ENCODE results near the gene NEO1. TPM values are rescaled to one million over a fixed set of nuclear protein-coding genes. Genes with fewer than 3 reads are reported as not detected.
"Not testable (repeated sequence)": the region's sequence is repeated elsewhere in the genome, so short reads cannot be mapped to it uniquely, and the experiment has no call there.

The NEO1 gene
- total RNA-seq, 2 donors from 2014 or later: 3.6 to 8.0 TPM

GRCh38 chr15:73146419-73146818, 94.2 kb downstream of the NEO1 start:
- Mint-ChIP-seq H3K36me3 (peaks cover 14% of the 10 kb centered on the region), H3K9me3 (peaks cover 2% of the 10 kb centered on the region), H3K4me1 (ENCODE audit: low read depth in 2 of 2) (peaks cover 8 to 25% of the 10 kb centered on the region in 2 donors), H3K4me3 (no peak overlapping the region), H3K27me3 (peaks cover 0 to 11% of the 10 kb centered on the region in 2 donors), H3K27ac (no peak overlapping the region)
- no peak for ATAC-seq
- no peak for DNase-seq (ENCODE audit: low spot score)

GRCh38 chr15:73150831-73151230, 98.6 kb downstream of the NEO1 start:
- Mint-ChIP-seq H3K27me3 (peaks cover 0 to 4% of the 10 kb centered on the region in 2 donors), H3K4me1 (ENCODE audit: low read depth in 2 of 2) (no peaks in the 10 kb centered on the region), H3K36me3 (peaks cover 18% of the 10 kb centered on the region), H3K27ac (no peak overlapping the region), H3K4me3 (no peak overlapping the region), H3K9me3 (peaks cover 9% of the 10 kb centered on the region)
- ATAC-seq (no peak), DNase-seq (ENCODE audit: low spot score) (no peak)

- no peak for DNase-seq (ENCODE audit: low spot score)
- H3K4me1 Mint-ChIP-seq (ENCODE audit: low read depth in 2 of 2): no peaks in the 10 kb centered on the region
- H3K27ac Mint-ChIP-seq: no peak overlapping the region
- no peaks in the 10 kb centered on the region for H3K27me3 Mint-ChIP-seq
- no peak overlapping the region for H3K4me3 Mint-ChIP-seq
- peaks cover 14% of the 10 kb centered on the region for H3K9me3 Mint-ChIP-seq
- peaks cover 29% of the 10 kb centered on the region for H3K36me3 Mint-ChIP-seq
- ATAC-seq: no peak
Measured at GRCh38 chr15:73153024-73153423, 100.8 kb downstream of the NEO1 start.

GRCh38 chr15:73153447-73153846, 101.2 kb downstream of the NEO1 start:
- Mint-ChIP-seq H3K27ac (no peak overlapping the region), H3K9me3 (peaks cover 14% of the 10 kb centered on the region), H3K4me3 (no peak overlapping the region), H3K4me1 (ENCODE audit: low read depth in 2 of 2) (no peaks in the 10 kb centered on the region), H3K27me3 (no peaks in the 10 kb centered on the region), H3K36me3 (peaks cover 29% of the 10 kb centered on the region)
- DNase-seq (ENCODE audit: low spot score) (no peak), ATAC-seq (no peak)

GRCh38 chr15:73156431-73157191, 104.3 kb downstream of the NEO1 start:
- ATAC-seq: no peak
- peaks cover 0 to 4% of the 10 kb centered on the region in 2 donors for H3K27me3 Mint-ChIP-seq

GRCh38 chr15:73161546-73161945, 109.3 kb downstream of the NEO1 start:
- ATAC-seq (no peak), DNase-seq (ENCODE audit: low spot score) (no peak)
- H3K27ac Mint-ChIP-seq: no peak overlapping the region
- H3K27me3 Mint-ChIP-seq: peaks cover 0 to 7% of the 10 kb centered on the region in 2 donors
- peaks cover 7% of the 10 kb centered on the region for H3K9me3 Mint-ChIP-seq
- peaks cover 16% of the 10 kb centered on the region for H3K36me3 Mint-ChIP-seq
- no peak overlapping the region for H3K4me3 Mint-ChIP-seq
- no peaks in the 10 kb centered on the region for H3K4me1 Mint-ChIP-seq (ENCODE audit: low read depth in 2 of 2)

More at GRCh38 chr15:73156431-73157191, 104.3 kb downstream of the NEO1 start:
- peaks cover 29% of the 10 kb centered on the region for H3K36me3 Mint-ChIP-seq
- DNase-seq (ENCODE audit: low spot score): no peak
- H3K4me1 Mint-ChIP-seq (ENCODE audit: low read depth in 2 of 2): no peaks in the 10 kb centered on the region
- peaks cover 14% of the 10 kb centered on the region for H3K9me3 Mint-ChIP-seq
- no peak overlapping the region for H3K27ac Mint-ChIP-seq
- no peak overlapping the region for H3K4me3 Mint-ChIP-seq

GRCh38 chr15:73165435-73165834, 113.2 kb downstream of the NEO1 start:
- H3K4me1 Mint-ChIP-seq (ENCODE audit: low read depth in 2 of 2): no peaks in the 10 kb centered on the region
- H3K9me3 Mint-ChIP-seq: peaks cover 7% of the 10 kb centered on the region
- DNase-seq (ENCODE audit: low spot score) (no peak), ATAC-seq (no peak)
- peaks cover 12% of the 10 kb centered on the region for H3K36me3 Mint-ChIP-seq
- no peak overlapping the region for H3K27ac Mint-ChIP-seq
- H3K27me3 Mint-ChIP-seq: peaks cover 0 to 7% of the 10 kb centered on the region in 2 donors
- H3K4me3 Mint-ChIP-seq: no peak overlapping the region

- peaks cover 7% of the 10 kb centered on the region for H3K9me3 Mint-ChIP-seq
- H3K27me3 Mint-ChIP-seq: peaks cover 0 to 9% of the 10 kb centered on the region in 2 donors
- H3K27ac Mint-ChIP-seq: no peak overlapping the region
- H3K4me3 Mint-ChIP-seq: no peak overlapping the region
- H3K36me3 Mint-ChIP-seq: peaks cover 12% of the 10 kb centered on the region
- ATAC-seq (no peak), DNase-seq (ENCODE audit: low spot score) (no peak)
- no peaks in the 10 kb centered on the region for H3K4me1 Mint-ChIP-seq (ENCODE audit: low read depth in 2 of 2)
Measured at GRCh38 chr15:73165844-73166243, 113.6 kb downstream of the NEO1 start.

- not testable (repeated sequence) for H3K4me3 Mint-ChIP-seq; H3K4me1 Mint-ChIP-seq (ENCODE audit: low read depth in 2 of 2); DNase-seq (ENCODE audit: low spot score); H3K9me3 Mint-ChIP-seq; ATAC-seq; H3K27ac Mint-ChIP-seq
- Mint-ChIP-seq H3K27me3 (peaks cover 0 to 11% of the 10 kb centered on the region in 2 donors), H3K36me3 (peaks cover 12% of the 10 kb centered on the region)
Measured at GRCh38 chr15:73166711-73167110, 114.4 kb downstream of the NEO1 start.

- H3K36me3 Mint-ChIP-seq: peaks cover 12% of the 10 kb centered on the region
- ATAC-seq (no peak), DNase-seq (ENCODE audit: low spot score) (no peak)
- H3K27ac Mint-ChIP-seq: no peak overlapping the region
- H3K27me3 Mint-ChIP-seq: peaks cover 0 to 11% of the 10 kb centered on the region in 2 donors
- H3K9me3 Mint-ChIP-seq: peaks cover 7% of the 10 kb centered on the region
- no peak overlapping the region for H3K4me3 Mint-ChIP-seq
- H3K4me1 Mint-ChIP-seq (ENCODE audit: low read depth in 2 of 2): no peaks in the 10 kb centered on the region
Measured at GRCh38 chr15:73168487-73168886, 116.2 kb downstream of the NEO1 start.

GRCh38 chr15:73171711-73172110, 119.4 kb downstream of the NEO1 start:
- Mint-ChIP-seq H3K36me3 (peaks cover under 1% of the 10 kb centered on the region), H3K27me3 (peaks cover 0 to 7% of the 10 kb centered on the region in 2 donors), H3K4me3 (no peak overlapping the region), H3K9me3 (no peaks in the 10 kb centered on the region), H3K4me1 (ENCODE audit: low read depth in 2 of 2) (no peaks in the 10 kb centered on the region), H3K27ac (no peak overlapping the region)
- DNase-seq (ENCODE audit: low spot score): no peak
- ATAC-seq: no peak

GRCh38 chr15:73172508-73172907, 120.2 kb downstream of the NEO1 start:
- Mint-ChIP-seq H3K36me3 (no peaks in the 10 kb centered on the region), H3K9me3 (no peaks in the 10 kb centered on the region), H3K4me3 (no peak overlapping the region), H3K27me3 (peaks cover 0 to 7% of the 10 kb centered on the region in 2 donors), H3K4me1 (ENCODE audit: low read depth in 2 of 2) (no peaks in the 10 kb centered on the region), H3K27ac (no peak overlapping the region)
- ATAC-seq (no peak), DNase-seq (ENCODE audit: low spot score) (no peak)

GRCh38 chr15:73174171-73174570, 121.9 kb downstream of the NEO1 start:
- no peak for DNase-seq (ENCODE audit: low spot score)
- Mint-ChIP-seq H3K9me3 (no peaks in the 10 kb centered on the region), H3K36me3 (no peaks in the 10 kb centered on the region), H3K4me1 (ENCODE audit: low read depth in 2 of 2) (no peaks in the 10 kb centered on the region), H3K27ac (no peak overlapping the region), H3K4me3 (no peak overlapping the region), H3K27me3 (peaks cover 0 to 4% of the 10 kb centered on the region in 2 donors)
- no peak for ATAC-seq

- no peaks in the 10 kb centered on the region for H3K9me3 Mint-ChIP-seq
- no peak for DNase-seq (ENCODE audit: low spot score)
- no peaks in the 10 kb centered on the region for H3K36me3 Mint-ChIP-seq
- no peak overlapping the region for H3K4me3 Mint-ChIP-seq
- no peak overlapping the region for H3K27ac Mint-ChIP-seq
- peaks cover 0 to 4% of the 10 kb centered on the region in 2 donors for H3K27me3 Mint-ChIP-seq
- ATAC-seq: no peak
- no peaks in the 10 kb centered on the region for H3K4me1 Mint-ChIP-seq (ENCODE audit: low read depth in 2 of 2)
Measured at GRCh38 chr15:73175382-73175781, 123.1 kb downstream of the NEO1 start.
